Measurements from ENCODE around the gene MST1. TPM values are rescaled to one million over a fixed set of nuclear protein-coding genes. Genes with fewer than 3 reads are reported as not detected.
"Not testable (repeated sequence)": the region's sequence is repeated elsewhere in the genome, so short reads cannot be mapped to it uniquely, and the experiment has no call there.

Gene MST1
- total and polyA plus RNA-seq, 2 experiments from 2014 or later, result 116 to 158 TPM

DNA sequence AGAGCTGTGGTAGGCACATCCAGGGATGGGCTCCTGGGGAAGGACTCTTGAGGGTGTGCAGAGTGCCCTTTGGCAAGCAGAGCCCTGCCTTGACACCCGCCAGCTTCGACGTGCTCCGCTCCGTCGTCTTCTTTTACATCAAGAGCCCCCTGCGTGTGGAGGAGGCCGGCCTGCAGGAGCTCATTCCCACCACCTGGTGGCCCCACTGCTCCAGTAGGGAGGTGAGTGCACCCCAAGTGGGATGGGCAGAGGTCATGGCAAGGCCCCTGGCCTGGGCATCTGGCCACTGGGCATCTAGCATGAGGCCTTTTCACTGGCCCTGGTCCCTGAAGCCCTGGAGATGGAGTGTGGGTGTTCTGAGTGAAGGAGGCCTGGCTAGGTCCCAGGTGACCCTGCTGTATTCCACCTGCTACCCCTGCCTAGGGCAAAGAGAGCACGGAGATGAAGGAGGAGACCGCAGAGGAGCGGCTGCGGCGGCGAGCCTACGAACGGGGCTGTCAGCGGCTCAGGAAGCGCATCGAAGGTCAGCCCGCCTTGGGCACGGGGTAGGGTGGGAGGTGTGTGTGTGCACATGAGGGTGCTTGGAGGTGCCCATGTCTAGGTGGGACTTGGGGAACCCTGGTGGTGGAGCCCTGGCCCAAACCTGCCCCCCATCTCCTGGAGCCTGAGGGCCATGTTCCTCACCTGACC is 12.3 kb upstream of the MST1 start:
- WGBS (ENCODE audit: low lambda C conversion rate, missing lambda C conversion rate), result 93% methylated on average over 21 of the region's 21 CpGs
- Histone ChIP-seq H3K9me2 (replicated peaks; ENCODE audit: insufficient read depth) (no peaks in the 10 kb centered on the region), H2AFZ (no peak overlapping the region), H3K27ac (no peak overlapping the region), H3K4me2 (no peak overlapping the region), H3K79me2 (no peaks in the 10 kb centered on the region), H4K20me1 (ENCODE audit: insufficient read depth, poor library complexity, severe bottlenecking) (no peaks in the 10 kb centered on the region), H3K4me1 (ENCODE audit: insufficient read depth) (no peaks in the 10 kb centered on the region), H3K27me3 (no peaks in the 10 kb centered on the region), H3K9me3 (ENCODE audit: low read depth) (no peaks in the 10 kb centered on the region), H3K36me3 (replicated peaks; ENCODE audit: insufficient read depth, low read depth) (no peaks in the 10 kb centered on the region), H3K4me3 (no peak overlapping the region)
- TF ChIP-seq EZH2 (IDR thresholded peaks at IDR 0.05; ENCODE audit: borderline replicate concordance), result no peak
- TF ChIP-seq CTCF (IDR thresholded peaks at IDR 0.05; ENCODE audit: poor library complexity), result peak; percentile 39
- DNase-seq (ENCODE audit: low spot score), result no peak

DNA sequence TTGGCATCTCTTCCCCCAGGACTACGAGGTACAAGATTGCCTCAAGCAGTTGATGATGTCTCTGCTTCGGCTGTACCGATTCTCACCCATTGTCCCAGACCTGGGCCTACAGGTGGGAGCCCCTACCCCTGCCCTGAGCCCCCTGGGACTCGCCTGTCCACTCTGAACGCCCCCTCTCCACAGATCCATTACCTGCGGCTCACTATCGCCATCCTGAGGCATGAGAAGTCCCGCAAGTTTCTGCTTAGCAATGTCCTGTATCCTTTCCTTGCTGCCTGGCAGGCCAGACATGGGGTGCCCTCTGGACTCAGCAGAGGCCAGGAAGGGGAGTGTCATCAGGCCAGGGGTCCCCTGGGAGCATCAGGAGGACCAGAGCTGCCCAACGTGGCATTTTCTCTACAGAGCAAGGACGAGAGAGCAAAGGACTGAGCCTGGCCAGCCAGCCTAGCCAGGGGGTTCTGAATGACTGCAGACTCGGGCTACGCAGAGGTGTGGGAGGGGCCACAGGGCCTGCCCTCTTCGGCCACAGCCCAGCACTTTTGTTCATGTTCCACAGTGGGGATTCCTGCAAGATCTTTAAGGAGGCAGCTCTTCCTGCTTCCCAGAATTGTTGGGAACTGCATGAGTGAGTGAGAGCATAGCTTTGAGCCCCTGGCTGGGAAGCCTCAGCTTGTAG is 11.3 kb upstream of the MST1 start:
- Histone ChIP-seq H3K4me1 (ENCODE audit: insufficient read depth) (no peaks in the 10 kb centered on the region), H3K4me2 (no peak overlapping the region), H3K36me3 (replicated peaks; ENCODE audit: insufficient read depth, low read depth) (no peaks in the 10 kb centered on the region), H3K27me3 (no peaks in the 10 kb centered on the region), H3K79me2 (no peaks in the 10 kb centered on the region), H3K4me3 (no peak overlapping the region), H4K20me1 (ENCODE audit: insufficient read depth, poor library complexity, severe bottlenecking) (no peaks in the 10 kb centered on the region), H2AFZ (no peak overlapping the region), H3K27ac (no peak overlapping the region), H3K9me3 (ENCODE audit: low read depth) (no peaks in the 10 kb centered on the region), H3K9me2 (replicated peaks; ENCODE audit: insufficient read depth) (no peaks in the 10 kb centered on the region)
- WGBS (ENCODE audit: low lambda C conversion rate, missing lambda C conversion rate), result 85% methylated on average over 13 of the region's 13 CpGs
- no peak for DNase-seq (ENCODE audit: low spot score)
- TF ChIP-seq CTCF (IDR thresholded peaks at IDR 0.05; ENCODE audit: poor library complexity), result no peak
- no peak for TF ChIP-seq EZH2 (IDR thresholded peaks at IDR 0.05; ENCODE audit: borderline replicate concordance)
- TF ChIP-seq EZH2phosphoT487 (IDR thresholded peaks at IDR 0.05; ENCODE audit: low read depth, severe bottlenecking, unreplicated experiment), result no peak

- Histone ChIP-seq H3K79me2 (no peaks in the 10 kb centered on the region), H3K4me1 (ENCODE audit: insufficient read depth) (no peaks in the 10 kb centered on the region), H3K27me3 (no peaks in the 10 kb centered on the region), H4K20me1 (ENCODE audit: insufficient read depth, poor library complexity, severe bottlenecking) (no peaks in the 10 kb centered on the region), H3K27ac (no peak overlapping the region), H3K9me2 (replicated peaks; ENCODE audit: insufficient read depth) (no peaks in the 10 kb centered on the region), H2AFZ (no peak overlapping the region), H3K9me3 (ENCODE audit: low read depth) (no peaks in the 10 kb centered on the region), H3K4me2 (no peak overlapping the region), H3K4me3 (no peak overlapping the region), H3K36me3 (replicated peaks; ENCODE audit: insufficient read depth, low read depth) (no peaks in the 10 kb centered on the region)
- no peak for TF ChIP-seq EZH2 (IDR thresholded peaks at IDR 0.05; ENCODE audit: borderline replicate concordance)
- no peak for DNase-seq (ENCODE audit: low spot score)
- WGBS (ENCODE audit: low lambda C conversion rate, missing lambda C conversion rate), result 92% methylated on average over 8 of the region's 8 CpGs
Measured at GRCh38 chr3:49700014-49700413, 10.7 kb upstream of the MST1 start.

GRCh38 chr3:49699281-49699979 is 10.2 kb upstream of the MST1 start:
- Histone ChIP-seq H3K27ac (no peak overlapping the region), H3K4me1 (ENCODE audit: insufficient read depth) (no peaks in the 10 kb centered on the region), H3K36me3 (replicated peaks; ENCODE audit: insufficient read depth, low read depth) (no peaks in the 10 kb centered on the region), H3K9me3 (ENCODE audit: low read depth) (no peaks in the 10 kb centered on the region), H2AFZ (no peak overlapping the region), H3K9me2 (replicated peaks; ENCODE audit: insufficient read depth) (no peaks in the 10 kb centered on the region), H3K27me3 (no peaks in the 10 kb centered on the region), H4K20me1 (ENCODE audit: insufficient read depth, poor library complexity, severe bottlenecking) (no peaks in the 10 kb centered on the region), H3K79me2 (peaks cover 1% of the 10 kb centered on the region), H3K4me2 (no peak overlapping the region), H3K4me3 (no peak overlapping the region)
- TF ChIP-seq CTCF (IDR thresholded peaks at IDR 0.05; ENCODE audit: poor library complexity), result no peak
- no peak for TF ChIP-seq EZH2 (IDR thresholded peaks at IDR 0.05; ENCODE audit: borderline replicate concordance)
- no peak for TF ChIP-seq EZH2phosphoT487 (IDR thresholded peaks at IDR 0.05; ENCODE audit: low read depth, severe bottlenecking, unreplicated experiment)
- no peak for DNase-seq (ENCODE audit: low spot score)
- 96% methylated on average over 14 of the region's 16 CpGs for WGBS (ENCODE audit: low lambda C conversion rate, missing lambda C conversion rate)

DNA sequence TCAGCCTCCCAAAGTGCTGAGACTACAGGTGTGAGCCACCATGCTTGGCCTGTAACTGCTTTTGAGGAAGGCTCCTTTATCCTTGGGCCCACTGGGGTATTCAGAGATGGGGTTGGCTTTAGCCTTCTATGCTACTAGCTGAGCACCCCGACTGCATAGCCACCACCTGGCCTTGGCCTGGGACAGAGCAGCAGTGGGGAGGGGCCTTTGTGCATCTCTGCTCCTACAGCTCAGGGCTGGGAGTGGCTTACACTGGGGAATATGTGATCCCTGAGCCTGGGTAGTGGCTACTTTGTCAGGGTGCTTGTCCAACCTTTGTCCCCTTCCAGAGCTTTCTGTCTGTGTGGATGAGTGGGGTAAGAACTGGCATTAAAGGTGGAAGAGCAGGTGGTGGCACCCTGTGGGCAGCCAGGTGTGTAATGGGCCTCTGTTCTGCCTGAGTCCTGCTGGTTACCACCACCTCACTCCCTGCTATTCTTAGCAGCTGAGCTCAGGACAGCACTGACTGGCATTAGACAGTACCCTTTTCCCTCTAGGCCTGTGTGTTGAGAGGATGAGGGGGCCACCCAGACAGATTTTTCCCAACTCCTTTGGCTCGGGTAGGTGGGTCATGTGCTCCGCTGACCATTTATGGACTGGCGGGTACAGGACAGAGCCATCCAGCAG is 6.2 kb upstream of the MST1 start:
- H3K9me2 ChIP-seq (replicated peaks; ENCODE audit: insufficient read depth); H3K36me3 ChIP-seq (replicated peaks; ENCODE audit: insufficient read depth, low read depth); H3K27me3 ChIP-seq; H2AFZ ChIP-seq; H3K9me3 ChIP-seq (ENCODE audit: low read depth); H3K4me1 ChIP-seq (ENCODE audit: insufficient read depth); H4K20me1 ChIP-seq (ENCODE audit: insufficient read depth, poor library complexity, severe bottlenecking); H3K4me2 ChIP-seq; H3K27ac ChIP-seq; DNase-seq (ENCODE audit: low spot score); H3K4me3 ChIP-seq: not testable (repeated sequence)
- H3K79me2 ChIP-seq, result peaks cover 32% of the 10 kb centered on the region
- 84% methylated on average over 4 of the region's 4 CpGs for WGBS (ENCODE audit: low lambda C conversion rate, missing lambda C conversion rate)
